Stimulated activated CD8-positive, alpha-beta memory T cell treated with anti-CD3 and anti-CD28 coated beads, Interleukin-4, amount 100 ng/mL, for 1 hour (primary cell): Measurements from ENCODE around the gene RABL6.
"Not testable (repeated sequence)": the region's sequence is repeated elsewhere in the genome, so short reads cannot be mapped to it uniquely, and the experiment has no call there.

Source experiments
- DNase-seq, 2 donors: peaks; one replicate each; pipeline ENCODE4 v3.0.0-alpha.2; 2020; ENCODE audit warnings: low read depth in 2 of 2, low spot score in 1 of 2

RABL6 gene

DNA sequence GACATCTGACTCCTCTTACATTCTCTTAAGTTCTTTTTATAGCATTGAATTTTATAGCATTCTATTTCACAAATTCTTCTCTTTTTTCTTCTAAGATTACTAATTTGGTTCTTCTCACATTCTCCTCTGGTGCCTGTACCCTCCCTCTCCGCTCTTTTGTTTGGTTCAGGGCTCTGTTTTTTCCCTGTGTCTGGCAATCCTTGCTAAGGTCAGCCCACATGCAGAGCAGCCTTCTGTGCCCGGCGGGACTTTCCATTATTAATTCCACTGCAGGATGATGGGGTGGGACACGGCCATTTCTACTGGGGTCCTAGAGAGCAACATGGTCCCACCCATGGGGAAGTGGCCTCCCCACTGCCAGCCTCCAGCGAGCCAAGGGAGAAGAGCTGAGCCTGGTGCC lies 68.7 kb downstream of the RABL6 start:
- no peak for DNase-seq

DNA sequence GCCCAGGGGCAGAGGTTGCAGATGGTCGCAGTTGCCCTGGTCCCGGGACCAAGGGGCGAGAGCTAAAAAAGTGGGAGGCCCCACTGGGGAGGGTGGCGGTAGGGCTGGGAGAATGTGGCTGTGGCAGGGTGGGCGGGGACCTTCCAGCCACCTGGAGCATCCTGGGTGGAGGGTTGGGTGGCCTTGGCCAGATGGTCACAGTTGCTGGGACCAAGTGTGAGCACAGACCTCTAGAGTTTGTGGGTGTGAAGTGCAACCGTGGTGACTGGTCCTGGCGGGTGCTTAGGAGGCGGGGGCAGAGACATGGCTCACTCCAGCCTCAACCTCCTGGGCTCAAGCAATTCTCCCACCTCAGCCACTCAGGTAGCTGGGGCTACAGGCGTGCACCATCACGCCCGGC lies 72.9 kb downstream of the RABL6 start:
- DNase-seq = no peak

- DNase-seq = no peak
These were observed 74.0 kb downstream of the RABL6 start for GRCh38 chr9:136881691-136882108.

DNA sequence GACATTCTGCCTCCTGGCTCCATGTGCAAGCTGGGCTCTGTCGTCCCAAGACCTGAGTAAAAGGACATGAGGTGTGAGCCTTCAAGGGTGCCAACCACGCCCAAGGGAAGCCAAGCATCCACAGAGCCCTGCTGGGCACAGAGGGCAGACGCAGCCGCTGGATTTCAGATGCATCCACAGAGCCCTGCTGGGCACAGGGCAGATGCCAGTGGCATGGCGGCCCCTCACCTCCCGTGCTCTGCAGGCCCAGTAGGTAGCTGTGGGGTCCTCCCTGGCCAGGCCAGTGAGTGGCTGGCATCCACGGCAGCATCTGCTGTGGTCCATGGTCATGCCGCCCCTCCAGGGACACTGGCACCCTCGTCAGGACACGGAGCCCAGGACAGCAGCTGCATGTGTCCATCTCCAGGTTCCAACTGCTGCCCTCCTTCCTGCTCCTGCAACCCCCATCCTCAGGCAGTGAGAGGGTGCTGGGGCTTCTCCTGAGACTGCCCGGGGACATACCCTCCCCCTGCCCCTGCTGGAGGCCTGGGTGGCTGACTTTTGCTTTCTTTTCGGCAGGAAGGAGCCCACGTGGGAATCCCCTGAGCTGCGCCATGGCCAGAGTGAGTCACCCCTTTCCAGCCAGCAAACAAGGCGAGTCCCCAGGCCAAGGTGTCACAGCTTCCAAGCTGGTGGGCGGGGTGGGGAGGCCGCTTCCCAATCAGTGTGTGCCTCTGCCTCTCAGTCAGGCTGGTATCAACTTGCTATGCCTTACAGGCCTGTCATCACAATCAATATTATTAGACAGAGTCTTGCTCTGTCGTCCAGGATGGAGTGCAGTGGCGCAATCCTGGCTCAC lies 74.6 kb downstream of the RABL6 start:
- peak; percentile 74 to 86 for DNase-seq

DNA sequence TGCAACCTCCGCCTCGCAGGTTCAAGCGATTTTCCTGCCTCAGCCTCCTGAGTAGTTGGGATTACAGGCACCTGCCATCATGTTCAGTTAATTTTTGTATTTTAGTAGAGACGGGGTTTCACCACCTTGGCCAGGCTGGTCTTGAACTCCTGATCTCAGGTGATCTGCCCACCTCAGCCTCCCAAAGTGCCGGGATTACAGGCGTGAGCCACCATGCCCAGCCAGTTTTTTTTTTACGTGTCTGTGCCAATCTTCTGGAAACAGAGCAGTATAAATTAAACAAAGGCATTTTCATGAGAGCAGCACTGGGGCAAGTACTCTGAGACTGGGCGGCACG lies 75.2 kb downstream of the RABL6 start:
- not testable (repeated sequence) for DNase-seq

DNA sequence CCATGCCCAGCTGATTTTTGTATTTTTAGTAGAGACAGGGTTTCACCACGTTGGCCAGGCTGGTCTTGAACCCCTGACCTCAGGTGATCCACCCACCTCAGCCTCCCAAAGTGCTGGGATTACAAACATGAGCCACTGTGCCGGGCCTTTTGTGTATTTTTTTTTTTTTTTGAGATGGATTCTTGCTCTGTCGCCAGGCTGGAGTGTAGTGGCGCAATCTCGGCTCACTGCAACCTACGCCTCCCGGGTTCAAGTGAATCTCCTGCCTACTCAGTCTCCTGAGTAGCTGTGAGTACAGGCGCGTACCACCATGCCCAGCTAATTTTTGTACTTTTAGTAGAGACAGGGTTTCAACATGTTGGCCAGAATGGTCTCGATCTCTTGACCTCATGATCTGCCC lies 75.9 kb downstream of the RABL6 start:
- not testable (repeated sequence) for DNase-seq

DNA sequence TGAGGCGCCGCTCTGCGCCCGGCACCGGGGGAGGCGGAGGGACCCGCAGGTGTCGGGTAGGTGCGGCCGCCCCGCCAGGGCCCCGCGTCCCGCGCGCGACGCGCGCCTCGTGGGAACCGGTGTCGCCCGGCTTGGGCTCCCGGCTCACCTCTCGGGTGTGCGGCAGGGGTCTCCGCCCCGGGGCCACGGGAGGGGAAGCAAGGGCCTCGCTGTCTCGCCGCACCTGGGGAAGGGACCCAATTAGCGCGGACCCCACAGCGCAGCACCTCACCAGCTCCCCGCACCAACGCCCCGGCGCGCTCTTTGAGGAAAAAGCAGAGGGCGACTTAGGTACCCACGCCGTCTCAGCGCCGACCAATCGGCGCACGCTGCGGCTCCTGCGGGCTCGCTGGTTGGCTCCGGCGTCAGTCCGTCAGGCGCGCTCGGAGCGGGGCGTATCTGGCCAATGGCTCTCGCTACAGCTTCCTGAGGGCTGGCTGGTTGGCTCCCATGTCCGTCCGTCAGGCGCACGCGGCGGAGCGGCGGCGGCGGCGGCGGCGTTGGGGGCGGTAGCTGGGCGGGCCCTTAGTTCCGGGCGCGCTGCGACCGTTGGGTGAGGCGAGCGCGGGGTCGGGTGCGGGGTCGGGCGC lies 78.3 kb downstream of the RABL6 start, which contains the start of gene TRAF2:
Gene TRAF2, plus strand, starts transcription at position 567 of the 629 bp plus-strand sequence. CDS start 12,225 bp downstream, outside the sequence.
- DNase-seq = peak; percentile 88 to 96

GRCh38 chr9:136886610-136887597 lies 79.2 kb downstream of the RABL6 start:
- DNase-seq = peak in 1 of 2 donors; percentile 55

DNA sequence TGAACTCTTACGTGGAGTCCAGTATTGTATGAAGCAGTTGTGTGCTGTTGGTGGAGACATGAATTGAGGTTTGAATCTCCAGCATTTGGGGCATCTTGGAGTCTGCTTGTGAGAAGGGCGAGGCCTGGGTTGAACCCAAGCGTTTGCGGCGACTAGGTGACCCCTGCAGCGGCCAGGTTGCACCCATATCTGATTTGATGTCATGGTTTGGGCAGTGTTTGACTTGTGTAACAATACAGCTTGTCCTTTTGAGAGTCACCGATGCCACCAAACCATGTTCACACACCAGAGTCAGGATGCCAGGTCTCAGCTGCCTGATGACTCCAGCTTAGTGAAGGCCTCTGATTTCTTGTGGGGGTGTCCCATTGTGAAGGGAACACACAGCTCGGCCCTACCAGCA lies 80.7 kb downstream of the RABL6 start:
- no peak for DNase-seq

DNA sequence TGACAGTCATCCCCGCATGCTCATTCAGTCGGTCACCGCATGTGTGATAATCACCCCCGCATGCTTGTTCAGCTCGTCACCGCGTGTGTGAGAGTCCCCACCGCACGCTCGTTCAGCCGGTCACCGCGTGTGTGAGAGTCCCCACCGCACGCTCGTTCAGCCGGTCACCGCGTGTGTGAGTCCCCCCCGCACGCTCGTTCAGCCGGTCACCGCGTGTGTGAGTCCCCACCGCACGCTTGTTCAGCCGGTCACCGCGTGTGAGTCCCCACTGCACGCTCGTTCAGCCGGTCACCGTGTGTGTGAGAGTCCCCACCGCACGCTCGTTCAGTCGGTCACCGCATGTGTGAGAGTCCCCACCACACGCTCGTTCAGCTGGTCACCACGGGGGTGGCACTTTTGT lies 82.1 kb downstream of the RABL6 start:
- DNase-seq = no peak

DNA sequence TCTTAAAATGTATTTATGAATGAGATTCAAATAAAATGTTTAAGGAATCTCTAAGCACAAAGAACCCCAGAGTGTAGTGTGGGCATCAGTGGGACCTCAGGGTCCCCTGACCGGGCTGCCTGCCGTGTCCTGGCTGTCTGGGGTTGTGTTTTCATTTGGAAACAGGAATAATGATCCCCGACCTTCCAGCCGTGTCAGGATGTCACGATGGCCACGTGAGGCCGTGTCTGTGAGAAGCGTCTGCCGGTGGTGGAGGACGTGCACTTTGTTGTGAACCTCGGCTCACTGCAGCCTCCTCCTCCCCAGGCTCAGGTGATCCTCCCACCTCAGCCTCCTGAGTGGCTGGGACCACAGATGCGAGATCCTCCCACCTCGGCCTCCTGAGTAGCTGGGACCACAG lies 82.9 kb downstream of the RABL6 start:
- DNase-seq = no peak
